GM21576 (cell line): ENCODE data around the gene MGAT5.

ENCODE experiments used
- ATAC-seq: cut with Tn5 transposase; IDR thresholded peaks from one replicate; pipeline ENCODE4 v1.9.1; 2021; ENCODE audit warnings: mild to moderate bottlenecking, moderate library complexity; ENCODE audit not compliant: unreplicated experiment

Gene MGAT5

DNA sequence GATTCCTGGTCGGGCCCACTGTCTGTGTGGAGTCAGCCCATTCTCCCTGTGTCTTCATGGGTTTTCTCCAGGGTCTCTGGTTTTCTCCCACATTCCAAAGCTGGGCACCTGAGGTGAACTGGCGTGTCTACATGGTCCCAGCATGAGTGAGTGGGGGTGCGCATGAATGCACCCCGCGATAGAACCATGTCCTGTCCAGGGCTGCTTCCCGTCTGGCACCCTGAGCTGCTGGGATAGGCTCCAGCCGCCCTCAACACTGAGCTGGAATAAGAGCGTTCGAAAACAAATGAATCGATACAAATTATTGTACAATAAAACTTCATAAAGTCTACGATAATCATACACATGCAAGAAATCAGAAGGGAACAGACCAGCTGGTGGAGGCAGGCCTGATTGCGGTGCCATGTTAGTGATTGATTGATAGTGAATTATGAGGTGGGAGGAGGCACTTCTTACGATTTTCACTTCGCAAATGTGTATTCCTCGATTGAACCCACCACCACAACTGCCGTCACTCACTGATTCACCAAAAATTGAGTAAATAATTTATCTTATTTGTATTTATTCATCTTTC is 186.6 kb downstream of the MGAT5 start:
- no peak for ATAC-seq

DNA sequence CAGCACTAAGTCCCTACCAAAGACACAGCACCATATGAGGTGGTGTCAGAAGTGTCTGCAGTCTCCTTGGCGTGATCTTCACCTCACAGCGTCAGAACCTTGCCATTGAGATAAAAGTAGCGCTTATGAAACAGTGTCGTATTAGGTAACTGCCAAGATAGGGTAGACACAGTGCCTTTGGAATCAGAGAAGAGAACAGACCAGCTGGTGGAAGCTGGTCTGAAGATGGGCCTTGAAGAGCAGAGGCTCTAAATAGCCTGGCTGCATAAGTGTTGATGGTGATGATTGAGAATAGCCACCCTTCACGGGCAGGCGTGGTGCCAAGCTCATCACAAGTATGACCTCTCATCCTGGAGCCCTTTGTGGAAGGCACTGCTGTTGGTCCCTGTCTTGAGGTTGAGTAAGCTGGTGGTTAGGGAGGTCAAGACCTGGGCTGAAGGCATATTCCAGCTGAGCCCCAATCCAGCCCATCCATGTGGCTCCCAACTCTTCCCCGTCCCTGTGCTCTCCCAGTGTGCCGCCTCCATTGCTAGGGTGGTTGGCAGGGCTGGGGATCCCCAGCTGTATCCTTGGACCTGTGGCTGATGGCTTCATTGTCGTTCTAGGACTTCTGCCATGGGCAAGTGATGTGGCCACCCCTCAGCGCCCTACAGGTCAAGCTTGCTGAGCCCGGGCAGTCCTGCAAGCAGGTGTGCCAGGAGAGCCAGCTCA is 187.4 kb downstream of the MGAT5 start:
- no peak for ATAC-seq

DNA sequence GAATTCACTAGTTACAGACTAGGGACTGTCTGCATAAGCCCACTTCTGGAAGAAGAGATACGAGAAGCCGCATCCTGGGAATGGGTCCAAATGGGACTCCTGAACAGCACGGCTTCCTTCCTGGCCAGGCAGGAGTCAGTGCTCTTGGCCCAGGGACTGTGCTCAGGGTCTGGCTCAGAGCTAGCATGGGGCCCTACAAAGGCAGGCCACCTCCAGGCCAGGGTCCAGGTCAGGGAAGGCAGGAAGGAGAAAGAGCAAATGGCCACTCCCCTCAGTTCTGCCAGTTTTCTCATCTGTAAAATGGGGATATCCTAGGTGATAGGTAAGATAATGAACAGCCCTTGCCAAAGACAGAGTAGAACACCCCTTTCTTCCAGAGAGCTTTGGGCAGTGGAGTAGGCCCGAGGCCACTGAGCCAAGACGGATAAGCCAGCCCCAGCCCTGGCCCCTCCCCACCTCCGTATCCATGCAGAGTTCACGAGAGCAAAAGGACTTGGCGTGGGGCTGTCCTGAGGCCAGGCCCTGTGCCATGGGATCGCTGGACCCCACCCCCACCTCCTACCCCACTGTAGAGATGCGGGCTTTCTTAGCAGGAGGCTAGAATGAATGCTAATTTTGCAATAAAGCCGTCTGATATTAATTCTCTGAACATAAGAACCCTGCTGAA is 190.1 kb downstream of the MGAT5 start:
- no peak for ATAC-seq

DNA sequence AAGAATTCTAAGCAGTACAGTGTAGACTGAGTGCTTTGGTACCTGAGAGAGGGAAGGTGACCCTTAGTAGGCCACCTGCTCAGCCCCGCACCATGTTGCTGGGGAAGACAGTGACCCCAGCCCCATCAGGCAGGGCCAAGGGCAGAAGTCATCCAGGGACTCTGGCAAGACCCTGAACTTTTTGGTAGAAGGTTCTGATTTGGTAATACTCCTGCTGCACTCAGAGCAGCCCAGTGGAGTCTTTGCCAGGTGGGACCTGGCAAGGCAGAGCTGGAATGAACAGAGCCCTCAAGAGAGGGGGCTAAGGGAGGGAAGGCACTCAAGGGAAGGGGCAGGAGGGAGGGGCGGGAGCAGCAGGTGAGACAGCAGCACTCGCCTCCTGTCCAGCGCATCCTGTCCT is 191.2 kb downstream of the MGAT5 start:
- ATAC-seq = no peak

DNA sequence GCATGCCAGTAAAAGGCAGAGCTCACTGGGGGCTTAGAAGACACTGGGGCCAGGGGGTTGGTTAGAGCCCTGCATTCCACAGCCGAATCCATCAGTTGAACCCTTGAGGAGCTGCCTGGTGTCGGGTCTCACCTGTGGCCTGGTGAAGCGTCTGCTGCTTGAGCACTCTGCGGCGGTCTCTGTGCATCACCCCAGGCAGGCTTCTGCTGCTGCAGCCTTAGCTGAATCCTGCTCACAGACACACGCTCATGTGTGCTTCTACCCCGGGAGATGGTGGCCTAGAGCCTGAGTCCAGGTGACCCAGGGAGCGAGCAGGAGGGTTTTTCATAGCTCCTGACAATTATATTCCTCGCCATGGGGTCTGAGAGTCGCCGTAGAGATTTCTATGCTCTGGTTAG is 192.1 kb downstream of the MGAT5 start:
- ATAC-seq = no peak

DNA sequence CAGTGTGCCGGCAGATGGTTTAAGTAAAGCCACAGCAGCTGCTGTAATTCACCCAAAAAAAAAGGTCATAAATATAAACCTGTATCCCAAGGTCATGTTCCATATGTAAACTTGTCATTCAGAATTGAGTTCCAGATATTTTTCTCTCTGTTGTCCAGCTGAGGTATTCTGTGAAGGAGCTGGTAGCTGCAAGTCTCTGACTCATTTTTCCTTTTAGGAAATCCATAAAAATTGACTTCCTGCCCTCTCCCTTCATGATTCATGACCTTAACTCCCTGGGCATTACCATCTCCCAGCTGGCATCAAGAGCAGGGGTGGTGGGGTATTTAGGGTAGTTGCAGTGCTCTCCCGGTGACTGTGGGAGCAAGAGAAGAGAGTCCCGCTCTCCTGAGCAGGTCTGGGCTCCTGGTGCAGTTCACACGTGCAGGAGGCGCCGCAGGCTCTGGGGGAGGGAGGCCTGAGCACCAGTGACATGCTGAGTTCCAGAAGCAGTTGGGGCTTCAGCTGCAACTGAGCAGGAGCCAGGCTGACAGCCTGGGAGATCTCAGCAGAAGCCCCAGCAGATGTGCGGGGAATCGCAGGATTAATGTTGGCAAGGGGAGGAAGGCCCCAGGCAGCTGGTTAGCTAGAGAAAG is 192.6 kb downstream of the MGAT5 start:
- no peak for ATAC-seq

DNA sequence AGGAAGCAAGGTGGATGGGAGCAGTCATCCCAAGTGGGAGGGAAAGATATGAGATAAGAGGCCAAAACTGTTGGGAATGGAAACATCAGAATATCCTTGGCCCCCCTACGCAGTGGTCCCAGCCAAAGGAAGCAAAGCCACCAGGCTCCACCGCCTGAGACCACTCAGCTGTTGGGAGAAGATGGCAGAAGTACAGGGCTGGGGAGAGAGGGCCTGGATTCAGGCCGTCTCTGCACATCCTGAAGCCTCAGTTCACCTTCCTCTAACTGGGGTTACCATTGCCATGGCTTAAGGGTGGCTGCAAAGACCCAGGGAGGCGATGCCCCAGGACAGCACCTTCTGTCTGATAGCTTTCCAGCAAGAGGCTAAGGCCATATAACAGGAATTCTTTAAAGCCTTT is 193.8 kb downstream of the MGAT5 start:
- no peak for ATAC-seq

DNA sequence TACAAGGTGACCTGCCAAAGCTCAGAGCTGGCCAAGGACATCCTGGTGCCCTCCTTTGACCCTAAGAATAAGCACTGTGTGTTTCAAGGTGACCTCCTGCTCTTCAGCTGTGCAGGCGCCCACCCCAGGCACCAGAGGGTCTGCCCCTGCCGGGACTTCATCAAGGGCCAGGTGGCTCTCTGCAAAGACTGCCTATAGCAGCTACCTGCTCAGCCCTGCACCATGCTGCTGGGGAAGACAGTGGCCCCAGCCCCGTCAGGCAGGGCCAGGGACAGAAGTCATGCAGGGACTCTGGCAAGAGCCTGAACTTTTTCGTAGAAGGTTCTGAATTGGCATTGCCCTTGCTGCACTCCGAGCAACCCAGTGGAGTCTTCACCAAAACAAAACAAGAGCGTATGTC is 194.8 kb downstream of the MGAT5 start:
- no peak for ATAC-seq

DNA sequence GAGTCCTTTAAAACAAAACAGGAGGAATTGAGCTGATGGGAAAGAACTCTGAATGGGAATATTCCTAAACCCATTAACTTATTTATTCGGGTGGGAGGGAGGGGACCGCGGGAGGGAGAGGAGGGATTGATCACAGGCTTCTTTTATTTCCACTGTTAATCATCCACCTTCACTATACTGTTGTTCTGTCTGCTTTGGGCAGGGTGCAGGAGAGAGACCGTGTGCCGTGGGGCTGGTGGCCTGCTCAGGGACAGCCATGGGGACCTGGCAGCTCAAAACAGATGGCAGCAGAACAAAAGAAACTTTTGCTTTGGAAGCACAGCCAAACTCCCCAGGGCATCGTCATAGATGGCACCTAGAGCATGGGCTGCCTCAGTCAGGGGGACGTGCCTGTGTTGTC is 195.3 kb downstream of the MGAT5 start:
- no peak for ATAC-seq

DNA sequence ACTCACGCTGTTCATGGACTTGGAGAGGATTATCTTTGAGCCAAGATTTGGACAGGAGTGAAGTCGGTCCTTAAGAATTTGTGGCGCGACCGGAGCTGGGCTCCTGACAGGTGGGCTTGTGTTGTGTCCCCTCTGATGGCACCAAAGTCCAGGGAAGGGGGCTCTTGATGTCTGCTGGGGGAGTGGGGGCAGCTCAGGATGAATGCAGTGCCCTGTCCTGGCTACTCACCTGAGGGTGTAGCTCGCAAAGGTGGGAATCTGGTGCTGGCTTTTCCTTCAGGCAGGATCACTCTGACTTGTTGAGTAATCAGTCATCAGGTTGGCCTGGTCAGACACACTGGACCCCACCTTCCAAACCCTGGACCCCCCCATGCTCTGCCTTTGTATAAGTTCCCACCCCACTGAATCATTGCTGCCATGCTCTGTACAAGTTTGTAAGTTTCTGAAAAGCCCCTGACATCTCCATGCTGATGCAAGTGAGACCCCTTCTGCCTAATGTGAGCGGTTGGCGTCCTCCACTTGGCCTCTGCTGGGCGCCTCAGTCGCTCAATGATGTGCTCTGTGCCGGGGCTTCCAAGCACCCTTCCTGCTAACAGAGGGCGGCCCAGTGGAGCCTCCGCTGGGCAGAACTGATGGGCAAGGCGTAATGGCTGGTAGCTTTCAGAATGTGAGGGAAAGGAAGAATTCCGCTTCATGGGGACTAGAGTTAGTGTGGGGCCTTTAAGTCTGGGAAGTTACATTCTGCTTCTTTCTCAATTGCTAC is 196.1 kb downstream of the MGAT5 start:
- ATAC-seq = no peak

DNA sequence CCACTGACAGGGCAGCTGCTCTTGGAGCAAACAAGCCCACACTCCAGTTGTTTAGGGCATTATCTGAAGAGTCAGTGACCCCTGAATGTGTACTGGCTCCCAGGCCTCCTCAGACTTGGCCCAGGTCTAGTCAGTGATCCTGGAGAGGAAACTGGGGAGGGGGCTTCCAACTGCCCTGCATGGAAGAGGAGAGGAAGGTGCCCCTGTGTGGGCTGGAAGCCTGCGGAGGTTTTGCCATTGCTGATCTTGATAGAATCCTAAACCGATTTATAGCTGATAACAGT is 197.4 kb downstream of the MGAT5 start:
- no peak for ATAC-seq

DNA sequence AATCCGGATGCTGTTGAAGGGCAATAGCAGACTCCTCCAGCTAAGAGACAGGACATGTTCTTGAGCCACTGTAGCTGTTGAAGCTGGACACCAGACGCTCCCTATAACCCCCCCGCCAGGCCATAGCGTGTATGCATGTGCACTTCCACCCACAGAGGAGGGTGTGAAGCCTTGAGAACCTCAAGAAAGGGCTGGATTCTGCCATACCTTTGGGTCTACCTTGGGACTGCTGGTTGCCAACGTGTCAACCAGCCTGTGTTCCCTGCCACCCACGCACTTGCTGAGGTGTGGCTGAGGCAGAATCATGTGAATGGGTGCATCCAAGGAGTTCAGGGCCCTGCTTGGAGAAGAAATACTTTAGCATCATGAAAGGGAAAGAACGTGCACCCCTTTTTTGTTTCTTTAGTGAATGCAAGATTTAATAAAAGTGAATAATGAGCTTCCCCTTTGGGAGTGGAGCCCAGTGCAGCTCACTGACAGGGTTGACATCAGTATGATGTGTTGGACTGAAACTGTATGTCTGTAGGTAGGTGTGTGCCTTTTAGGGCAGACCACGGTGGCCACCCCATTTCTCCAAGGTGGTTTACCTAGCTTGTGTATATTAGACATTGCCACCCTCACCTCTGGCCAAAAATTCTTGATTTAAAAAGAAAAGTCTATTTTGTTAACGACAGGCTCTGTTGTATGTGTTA is 198.3 kb downstream of the MGAT5 start:
- ATAC-seq = no peak

DNA sequence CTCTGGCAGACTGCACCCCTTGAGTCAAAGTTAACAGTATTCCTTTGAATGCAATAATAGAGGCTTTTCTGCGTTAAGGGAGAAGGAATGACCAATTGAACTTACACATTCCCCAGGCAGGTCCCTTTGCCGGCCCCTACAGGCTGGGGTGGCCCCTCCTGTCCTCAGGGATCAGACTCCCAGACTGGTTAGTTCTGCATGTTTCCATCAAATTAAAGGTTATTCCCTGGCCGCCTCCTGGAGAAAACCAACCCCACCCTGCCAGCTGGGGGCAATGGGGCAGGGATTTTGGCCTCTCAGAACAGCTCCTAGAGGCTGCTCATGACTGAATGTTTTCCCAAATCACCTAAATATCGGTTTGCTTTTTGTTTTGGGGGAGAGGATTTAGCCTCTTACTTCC is 199.6 kb downstream of the MGAT5 start:
- no peak for ATAC-seq

DNA sequence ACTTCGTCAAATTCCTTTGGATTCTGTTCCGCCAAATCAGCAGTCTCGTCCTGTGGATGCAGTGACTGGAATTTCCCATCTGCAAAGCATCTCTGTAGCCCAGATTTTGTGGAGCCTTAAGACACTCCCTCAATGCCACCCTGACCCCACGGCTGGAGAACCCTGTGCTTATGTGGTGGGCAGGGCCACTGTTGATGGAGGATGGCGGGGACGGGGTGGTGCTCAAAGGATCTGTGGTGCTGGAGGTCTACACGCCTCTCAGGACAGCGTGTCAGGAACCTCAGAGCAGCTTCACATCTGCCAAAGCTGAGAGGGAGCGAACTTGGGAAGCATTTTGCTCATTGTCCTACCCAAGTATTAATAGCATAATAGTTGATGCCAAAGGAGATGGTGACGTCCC is 200.1 kb downstream of the MGAT5 start:
- no peak for ATAC-seq

DNA sequence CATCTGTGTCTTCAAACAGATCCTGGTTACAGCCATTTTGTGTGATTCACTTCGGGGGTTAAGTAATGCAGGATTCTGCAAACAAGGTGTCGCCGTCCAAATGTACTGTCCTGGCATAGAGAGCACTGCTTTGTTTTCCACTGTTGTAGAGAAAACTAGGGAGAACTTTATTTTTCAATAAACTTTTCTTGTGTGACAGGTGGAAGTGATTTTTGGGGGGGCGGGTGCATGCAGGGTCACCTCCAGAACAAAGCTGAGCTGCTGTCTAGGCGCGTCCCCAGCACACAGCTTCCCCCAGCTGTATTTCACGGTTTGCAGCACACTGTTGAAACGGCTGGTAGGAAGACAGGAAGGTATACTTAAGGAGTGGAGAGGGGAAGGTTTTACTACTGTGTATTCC is 200.6 kb downstream of the MGAT5 start:
- no peak for ATAC-seq

DNA sequence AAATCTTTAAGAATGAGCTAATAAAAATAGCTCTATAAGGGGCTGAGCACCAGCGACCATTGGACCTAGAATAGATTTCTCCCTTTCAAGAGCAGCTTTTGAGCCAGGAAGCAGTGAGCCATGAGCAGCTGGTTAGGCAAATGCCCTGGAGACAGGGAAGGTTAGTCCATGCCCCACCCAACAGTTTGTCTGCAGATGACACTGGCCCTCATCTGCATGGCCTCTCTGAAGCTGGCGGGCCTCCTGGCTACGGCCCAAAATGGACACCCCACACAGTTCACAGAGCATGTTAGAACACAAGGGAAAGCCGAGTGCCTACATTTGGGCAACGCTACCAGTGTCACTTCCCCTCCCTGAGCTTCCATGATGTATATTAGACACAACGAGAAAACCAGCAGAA is 201.1 kb downstream of the MGAT5 start:
- no peak for ATAC-seq

DNA sequence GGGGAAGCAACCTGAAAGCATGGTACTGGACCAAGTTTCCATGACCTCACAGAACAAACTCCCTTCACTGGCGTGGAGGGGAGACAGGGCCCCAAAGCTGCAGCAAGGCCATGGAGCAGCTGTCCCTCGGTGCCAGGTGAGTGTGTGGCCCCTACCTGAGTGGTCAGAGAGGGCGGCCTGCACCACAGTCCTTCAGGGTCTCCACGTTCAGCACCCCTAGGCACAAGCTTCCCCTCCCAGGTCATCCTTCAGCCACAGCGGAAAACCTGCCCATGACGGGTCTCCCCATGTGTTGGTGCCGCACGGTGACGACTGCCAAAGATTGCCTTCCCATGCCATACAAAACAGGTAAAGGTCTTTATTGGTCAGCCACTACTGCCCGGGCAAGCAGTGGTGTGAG is 201.6 kb downstream of the MGAT5 start:
- ATAC-seq = no peak

DNA sequence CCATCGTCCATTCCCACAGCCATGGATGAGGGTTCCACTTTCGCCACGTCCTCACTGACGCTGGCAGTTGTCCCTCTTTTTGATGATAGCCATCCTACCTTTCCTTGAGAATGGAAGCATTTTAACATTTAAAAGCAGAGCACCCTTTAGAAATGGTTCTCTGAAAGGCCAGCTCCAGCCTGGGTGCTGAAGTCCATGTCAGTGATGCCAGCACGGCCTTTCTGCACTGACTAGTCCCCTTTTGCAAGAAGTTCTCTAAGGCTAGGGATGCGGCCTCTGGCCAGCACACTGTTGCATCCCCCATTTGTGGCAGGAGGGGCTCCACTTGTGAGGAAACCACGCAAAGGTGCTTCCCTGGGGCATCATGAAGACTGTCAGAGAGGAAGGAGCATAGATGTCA is 203.5 kb downstream of the MGAT5 start:
- ATAC-seq = no peak

DNA sequence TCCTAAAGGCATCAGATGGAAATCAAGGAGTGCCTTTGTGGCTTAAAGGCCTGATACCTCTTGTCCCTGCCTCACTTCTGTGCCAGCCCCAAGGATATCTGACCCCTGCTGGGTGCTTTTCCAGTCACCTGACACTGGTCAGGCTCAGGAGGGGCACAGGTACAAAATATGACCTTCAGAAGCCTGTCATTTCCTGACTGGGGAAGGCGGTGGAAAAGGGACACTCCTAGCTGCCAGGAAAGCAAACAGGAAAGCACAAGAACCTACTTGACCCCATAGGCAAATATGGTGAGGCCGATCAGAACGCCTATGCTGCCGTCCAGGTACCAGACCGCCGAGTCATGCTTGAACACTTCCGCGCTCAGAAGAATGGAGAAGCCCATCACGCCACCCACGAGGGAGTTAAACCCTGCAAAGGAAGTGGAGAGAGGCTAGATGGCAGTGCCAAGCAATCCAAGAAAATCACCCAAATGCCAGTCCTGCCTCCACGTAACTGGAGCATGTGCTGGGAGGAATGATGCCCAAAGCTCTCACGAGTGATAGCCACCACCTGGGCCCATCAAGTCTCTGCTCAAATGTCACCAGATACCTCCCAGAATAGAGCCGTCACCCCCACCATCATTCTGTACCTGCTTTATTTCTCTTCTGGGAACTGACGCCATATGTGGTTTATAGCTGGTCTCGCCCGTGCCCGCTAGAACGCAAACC is 204.0 kb downstream of the MGAT5 start:
- no peak for ATAC-seq

DNA sequence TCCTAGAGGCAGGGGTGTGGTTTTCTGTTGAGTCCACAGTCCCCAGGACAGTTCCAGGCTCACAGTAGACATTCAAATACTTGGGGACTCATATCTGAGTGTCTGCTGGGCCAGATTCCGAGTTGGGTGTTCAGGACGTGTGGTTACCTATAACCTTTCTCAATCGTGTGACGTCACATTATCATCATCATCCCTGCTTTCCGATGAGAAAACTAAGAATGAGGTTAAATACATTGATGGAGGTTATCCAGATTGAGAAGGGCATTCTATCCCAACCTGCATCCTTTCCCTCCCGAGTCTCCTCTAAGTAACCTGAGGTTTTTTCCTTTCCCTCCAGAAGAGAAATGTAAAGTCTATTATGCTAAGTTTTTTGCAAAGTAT is 204.6 kb downstream of the MGAT5 start:
- no peak for ATAC-seq
